NB4 (cell line): Measurements from ENCODE around the gene RAB20.

ENCODE experiments used
- CTCF ChIP-seq: IDR thresholded peaks from one replicate; pipeline ENCODE4 v1.5.1; 2012; ENCODE audit warnings: low read depth, low read length
- MAX ChIP-seq: IDR thresholded peaks from 2 replicates; pipeline ENCODE4 v1.6.1; 2011; ENCODE audit warnings: low read depth, low read length
- MYC ChIP-seq: IDR thresholded peaks from 2 replicates; pipeline ENCODE4 v1.6.1; 2011; ENCODE audit warnings: low read depth, low read length
- POLR2A ChIP-seq: IDR thresholded peaks from 2 replicates; pipeline ENCODE4 v1.6.1; 2011; ENCODE audit warnings: mild to moderate bottlenecking; ENCODE audit not compliant: insufficient read length; ENCODE audit errors: extremely low read depth

- TF ChIP-seq CTCF: no peak
- TF ChIP-seq MAX: no peak
- no peak for TF ChIP-seq POLR2A
- no peak for TF ChIP-seq MYC
These were observed 15.4 kb upstream of the RAB20 start for GRCh38 chr13:110576736-110577476.
